ENCODE results near the gene SIRT4. TPM values are rescaled to one million over a fixed set of nuclear protein-coding genes. Genes with fewer than 3 reads are reported as not detected.

SIRT4 gene
- total and polyA plus RNA-seq, 2 of the 8 experiments (the other 6 are each of a cell fraction or from before 2014, with no cell fraction given): 3.8 to 4.1 TPM

DNA sequence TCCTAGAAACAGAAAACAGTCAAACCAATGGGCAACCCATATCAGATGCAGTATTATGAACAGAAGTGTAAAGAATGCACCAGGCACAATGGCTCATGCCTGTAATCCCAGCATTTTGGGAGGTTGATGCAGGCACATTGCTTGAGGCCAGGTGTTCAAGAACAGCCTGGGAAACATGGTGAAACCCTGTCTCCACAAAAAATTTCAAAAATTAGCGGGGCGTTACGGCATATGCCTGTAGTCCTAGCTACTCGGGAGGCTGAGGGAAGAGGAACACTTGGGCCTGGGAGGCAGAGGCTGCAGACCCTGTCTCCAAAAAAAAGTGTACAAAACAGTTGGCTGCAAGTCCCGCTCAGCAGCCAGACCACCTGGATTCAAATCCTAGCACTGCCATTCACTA, 41.5 kb upstream of the SIRT4 start (continued):
- no peak for TF ChIP-seq CHD7 (IDR thresholded peaks at IDR 0.05; ENCODE audit: insufficient replicate concordance, low read length)
- TF ChIP-seq TEAD4 (IDR thresholded peaks at IDR 0.05; ENCODE audit: low read depth, low read length): no peak
- no peak for TF ChIP-seq ZNF274 (IDR thresholded peaks at IDR 0.05; ENCODE audit: borderline replicate concordance, extremely low read depth, low read length)
- TF ChIP-seq SP2 (IDR thresholded peaks at IDR 0.05; ENCODE audit: low read length): no peak
- no peak for TF ChIP-seq ASH2L (IDR thresholded peaks at IDR 0.05; ENCODE audit: low read length)
- no peak for TF ChIP-seq TCF12 (IDR thresholded peaks at IDR 0.05; ENCODE audit: low read depth, low read length)
- TF ChIP-seq SUZ12 (IDR thresholded peaks at IDR 0.05; ENCODE audit: low read length): no peak
- TF ChIP-seq POLR2AphosphoS5 (IDR thresholded peaks at IDR 0.05; ENCODE audit: low read depth, low read length): no peak

All from H1 (cell line).